ENCODE data around the gene RHBDD1.

The RHBDD1 gene

GRCh38 chr2:226845386-226846116 is 9.7 kb downstream of the RHBDD1 start:
- no peak for DNase-seq (ENCODE audit: low spot score)

- DNase-seq (ENCODE audit: low spot score), result no peak
Observed at GRCh38 chr2:226847090-226847489, 11.2 kb downstream of the RHBDD1 start.

- DNase-seq (ENCODE audit: low spot score), result no peak
Observed at GRCh38 chr2:226847511-226847910, 11.7 kb downstream of the RHBDD1 start.

GRCh38 chr2:226849349-226849748 is 13.5 kb downstream of the RHBDD1 start:
- no peak for DNase-seq (ENCODE audit: low spot score)

- DNase-seq (ENCODE audit: low spot score), result no peak
Observed at GRCh38 chr2:226850024-226850423, 14.2 kb downstream of the RHBDD1 start.

- no peak for DNase-seq (ENCODE audit: low spot score)
Observed at GRCh38 chr2:226855787-226856186, 19.9 kb downstream of the RHBDD1 start.

- DNase-seq (ENCODE audit: low spot score), result no peak
Observed at GRCh38 chr2:226860087-226860486, 24.2 kb downstream of the RHBDD1 start.

GRCh38 chr2:226862623-226863022 is 26.8 kb downstream of the RHBDD1 start:
- no peak for DNase-seq (ENCODE audit: low spot score)

- no peak for DNase-seq (ENCODE audit: low spot score)
Observed at GRCh38 chr2:226865273-226865672, 29.4 kb downstream of the RHBDD1 start.

GRCh38 chr2:226865710-226866109 is 29.9 kb downstream of the RHBDD1 start:
- DNase-seq (ENCODE audit: low spot score), result no peak

GRCh38 chr2:226868331-226869162 is 32.7 kb downstream of the RHBDD1 start:
- DNase-seq (ENCODE audit: low spot score), result no peak

- DNase-seq (ENCODE audit: low spot score), result peak; percentile 15
Observed at GRCh38 chr2:226869371-226869770, 33.5 kb downstream of the RHBDD1 start.

GRCh38 chr2:226873051-226873620 is 37.3 kb downstream of the RHBDD1 start:
- no peak for DNase-seq (ENCODE audit: low spot score)

- no peak for DNase-seq (ENCODE audit: low spot score)
Observed at GRCh38 chr2:226873826-226874225, 38.0 kb downstream of the RHBDD1 start.

- no peak for DNase-seq (ENCODE audit: low spot score)
Observed at GRCh38 chr2:226874749-226875148, 38.9 kb downstream of the RHBDD1 start.

- DNase-seq (ENCODE audit: low spot score), result no peak
Observed at GRCh38 chr2:226875438-226876225, 39.8 kb downstream of the RHBDD1 start.

- DNase-seq (ENCODE audit: low spot score), result peak; percentile 18
Observed at GRCh38 chr2:226877491-226877890, 41.6 kb downstream of the RHBDD1 start.

- no peak for DNase-seq (ENCODE audit: low spot score)
Observed at GRCh38 chr2:226881287-226881686, 45.4 kb downstream of the RHBDD1 start.

- DNase-seq (ENCODE audit: low spot score), result no peak
Observed at GRCh38 chr2:226882606-226883005, 46.8 kb downstream of the RHBDD1 start.

- DNase-seq (ENCODE audit: low spot score), result no peak
Observed at GRCh38 chr2:226883296-226883795, 47.5 kb downstream of the RHBDD1 start.

GRCh38 chr2:226884166-226884565 is 48.3 kb downstream of the RHBDD1 start:
- no peak for DNase-seq (ENCODE audit: low spot score)
